ENCODE measurements around the gene IDE. TPM values are rescaled to one million over a fixed set of nuclear protein-coding genes. Genes with fewer than 3 reads are reported as not detected.
A peak's percentile ranks its signal among the peaks of the same experiment; 100 is the strongest.

IDE gene
- total and polyA plus RNA-seq, 9 of the 15 experiments (the other 6 are each of a cell fraction or from before 2014, with no cell fraction given): 10.2 to 50.6 (median 33.2) TPM

DNA sequence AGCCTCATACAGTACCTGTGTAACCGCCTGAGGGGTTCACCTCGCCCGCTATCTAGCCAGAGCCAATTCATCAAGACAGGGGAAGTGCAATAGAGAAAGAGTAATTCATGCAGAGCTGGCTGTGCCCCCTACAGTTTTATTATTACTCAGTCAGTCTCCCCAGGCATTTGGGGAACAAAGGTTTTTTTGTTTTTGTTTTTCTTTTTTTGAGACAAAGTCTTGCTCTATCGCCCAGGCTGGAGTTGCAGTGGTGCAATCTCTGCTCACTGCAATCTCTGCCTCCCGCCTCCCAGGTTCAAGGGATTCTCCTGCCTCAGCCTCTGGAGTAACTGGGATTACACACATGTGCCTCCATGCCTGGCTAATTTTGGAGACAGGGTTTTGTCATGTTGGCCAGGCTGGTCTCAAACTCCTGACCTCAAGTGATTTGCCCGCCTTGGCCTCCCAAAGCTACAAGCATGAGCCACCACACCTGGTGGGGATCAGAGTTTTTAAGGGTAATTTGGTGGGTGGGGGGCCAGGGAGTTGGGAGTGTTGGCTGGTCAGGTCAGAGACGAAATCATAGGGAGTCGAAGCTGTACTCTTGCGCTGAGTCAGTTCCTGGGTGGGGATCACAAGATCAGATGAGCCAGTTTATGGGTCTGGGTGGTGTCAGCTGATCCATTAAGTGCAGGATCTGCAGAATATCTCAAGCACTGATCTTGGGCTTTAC, 166.4 kb downstream of the IDE start (continued):
- no peak for TF ChIP-seq ZBTB43 (CRISPR knock-in tag; IDR thresholded peaks at IDR 0.05)
- TF ChIP-seq, protein P1, sequence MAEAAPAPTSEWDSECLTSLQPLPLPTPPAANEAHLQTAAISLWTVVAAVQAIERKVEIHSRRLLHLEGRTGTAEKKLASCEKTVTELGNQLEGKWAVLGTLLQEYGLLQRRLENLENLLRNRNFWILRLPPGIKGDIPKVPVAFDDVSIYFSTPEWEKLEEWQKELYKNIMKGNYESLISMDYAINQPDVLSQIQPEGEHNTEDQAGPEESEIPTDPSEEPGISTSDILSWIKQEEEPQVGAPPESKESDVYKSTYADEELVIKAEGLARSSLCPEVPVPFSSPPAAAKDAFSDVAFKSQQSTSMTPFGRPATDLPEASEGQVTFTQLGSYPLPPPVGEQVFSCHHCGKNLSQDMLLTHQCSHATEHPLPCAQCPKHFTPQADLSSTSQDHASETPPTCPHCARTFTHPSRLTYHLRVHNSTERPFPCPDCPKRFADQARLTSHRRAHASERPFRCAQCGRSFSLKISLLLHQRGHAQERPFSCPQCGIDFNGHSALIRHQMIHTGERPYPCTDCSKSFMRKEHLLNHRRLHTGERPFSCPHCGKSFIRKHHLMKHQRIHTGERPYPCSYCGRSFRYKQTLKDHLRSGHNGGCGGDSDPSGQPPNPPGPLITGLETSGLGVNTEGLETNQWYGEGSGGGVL (CRISPR knock-in tag; IDR thresholded peaks at IDR 0.05): no peak
- TF ChIP-seq XRCC4 (IDR thresholded peaks at IDR 0.05; ENCODE audit: extremely low read depth, insufficient read depth, insufficient read length): no peak
- TF ChIP-seq, protein P2, sequence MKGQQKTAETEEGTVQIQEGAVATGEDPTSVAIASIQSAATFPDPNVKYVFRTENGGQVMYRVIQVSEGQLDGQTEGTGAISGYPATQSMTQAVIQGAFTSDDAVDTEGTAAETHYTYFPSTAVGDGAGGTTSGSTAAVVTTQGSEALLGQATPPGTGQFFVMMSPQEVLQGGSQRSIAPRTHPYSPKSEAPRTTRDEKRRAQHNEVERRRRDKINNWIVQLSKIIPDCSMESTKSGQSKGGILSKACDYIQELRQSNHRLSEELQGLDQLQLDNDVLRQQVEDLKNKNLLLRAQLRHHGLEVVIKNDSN (CRISPR knock-in tag; IDR thresholded peaks at IDR 0.05): peak; percentile 63
- peak; percentile 46 for TF ChIP-seq TAF9B (IDR thresholded peaks at IDR 0.05; ENCODE audit: partially characterized antibody)
- TF ChIP-seq ZNF584 (CRISPR knock-in tag; IDR thresholded peaks at IDR 0.05; ENCODE audit: low read depth): 0 out of 2 replicates have a peak, but pooled peaks have one; percentile 48
- no peak for TF ChIP-seq ADNP (tag; IDR thresholded peaks at IDR 0.05)
- TF ChIP-seq, protein P3, sequence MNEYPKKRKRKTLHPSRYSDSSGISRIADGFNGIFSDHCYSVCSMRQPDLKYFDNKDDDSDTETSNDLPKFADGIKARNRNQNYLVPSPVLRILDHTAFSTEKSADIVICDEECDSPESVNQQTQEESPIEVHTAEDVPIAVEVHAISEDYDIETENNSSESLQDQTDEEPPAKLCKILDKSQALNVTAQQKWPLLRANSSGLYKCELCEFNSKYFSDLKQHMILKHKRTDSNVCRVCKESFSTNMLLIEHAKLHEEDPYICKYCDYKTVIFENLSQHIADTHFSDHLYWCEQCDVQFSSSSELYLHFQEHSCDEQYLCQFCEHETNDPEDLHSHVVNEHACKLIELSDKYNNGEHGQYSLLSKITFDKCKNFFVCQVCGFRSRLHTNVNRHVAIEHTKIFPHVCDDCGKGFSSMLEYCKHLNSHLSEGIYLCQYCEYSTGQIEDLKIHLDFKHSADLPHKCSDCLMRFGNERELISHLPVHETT (CRISPR knock-in tag; conservative IDR thresholded peaks at IDR 0.05 in 1 of 2, IDR thresholded peaks at IDR 0.05 in 1 of 2): no peak
- TF ChIP-seq GABPA (tag; conservative IDR thresholded peaks at IDR 0.05; ENCODE audit: low read depth): no peak
- 0 out of 4 replicates have a peak, but pooled peaks of 1 of the 2 experiments have one; percentile 41 for TF ChIP-seq FOXK2 (conservative IDR thresholded peaks at IDR 0.05 in 1 of 2, IDR thresholded peaks at IDR 0.05 in 1 of 2; ENCODE audit: low read depth in 2 of 2)
- TF ChIP-seq GABPB2 (CRISPR knock-in tag; conservative IDR thresholded peaks at IDR 0.05): no peak
- no peak for TF ChIP-seq RAD21 (CRISPR knock-in tag; conservative IDR thresholded peaks at IDR 0.05 in 1 of 2, IDR thresholded peaks at IDR 0.05 in 1 of 2)
- TF ChIP-seq RFX7 (CRISPR knock-in tag; IDR thresholded peaks at IDR 0.05): no peak
- TF ChIP-seq EP400 (IDR thresholded peaks at IDR 0.05): no peak; the same call in none of the 2 replicates
- TF ChIP-seq RBFOX2 (IDR thresholded peaks at IDR 0.05; ENCODE audit: low read depth, low read length): 0 out of 2 replicates have a peak, but pooled peaks have one; percentile 23
- TF ChIP-seq, protein P4, sequence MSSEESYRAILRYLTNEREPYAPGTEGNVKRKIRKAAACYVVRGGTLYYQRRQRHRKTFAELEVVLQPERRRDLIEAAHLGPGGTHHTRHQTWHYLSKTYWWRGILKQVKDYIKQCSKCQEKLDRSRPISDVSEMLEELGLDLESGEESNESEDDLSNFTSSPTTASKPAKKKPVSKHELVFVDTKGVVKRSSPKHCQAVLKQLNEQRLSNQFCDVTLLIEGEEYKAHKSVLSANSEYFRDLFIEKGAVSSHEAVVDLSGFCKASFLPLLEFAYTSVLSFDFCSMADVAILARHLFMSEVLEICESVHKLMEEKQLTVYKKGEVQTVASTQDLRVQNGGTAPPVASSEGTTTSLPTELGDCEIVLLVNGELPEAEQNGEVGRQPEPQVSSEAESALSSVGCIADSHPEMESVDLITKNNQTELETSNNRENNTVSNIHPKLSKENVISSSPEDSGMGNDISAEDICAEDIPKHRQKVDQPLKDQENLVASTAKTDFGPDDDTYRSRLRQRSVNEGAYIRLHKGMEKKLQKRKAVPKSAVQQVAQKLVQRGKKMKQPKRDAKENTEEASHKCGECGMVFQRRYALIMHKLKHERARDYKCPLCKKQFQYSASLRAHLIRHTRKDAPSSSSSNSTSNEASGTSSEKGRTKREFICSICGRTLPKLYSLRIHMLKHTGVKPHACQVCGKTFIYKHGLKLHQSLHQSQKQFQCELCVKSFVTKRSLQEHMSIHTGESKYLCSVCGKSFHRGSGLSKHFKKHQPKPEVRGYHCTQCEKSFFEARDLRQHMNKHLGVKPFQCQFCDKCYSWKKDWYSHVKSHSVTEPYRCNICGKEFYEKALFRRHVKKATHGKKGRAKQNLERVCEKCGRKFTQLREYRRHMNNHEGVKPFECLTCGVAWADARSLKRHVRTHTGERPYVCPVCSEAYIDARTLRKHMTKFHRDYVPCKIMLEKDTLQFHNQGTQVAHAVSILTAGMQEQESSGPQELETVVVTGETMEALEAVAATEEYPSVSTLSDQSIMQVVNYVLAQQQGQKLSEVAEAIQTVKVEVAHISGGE (CRISPR knock-in tag; IDR thresholded peaks at IDR 0.05): no peak

Measured in K562 (cell line).